BLaER1 treated with 17β-estradiol and CSF1 and Interleukin-3, amounts not matched to agents 10 nM and 100 nM (cell line): Measurements from ENCODE around the gene PMEPA1.

Experiments
- H3K27ac ChIP-seq, 11 experiments: shearing (Covaris generic); formaldehyde crosslinking; 2 replicates each; pipeline ENCODE4 v1.8.1; 2022
- H3K27me3 ChIP-seq, 11 experiments: shearing (Covaris generic); formaldehyde crosslinking; 2 replicates each; pipeline ENCODE4 v1.8.1; 2022
- H3K36me3 ChIP-seq, 11 experiments: shearing (Covaris generic); formaldehyde crosslinking; 2 replicates each; pipeline ENCODE4 v1.8.1; 2022
- H3K4me1 ChIP-seq, 10 experiments: shearing (Covaris generic); formaldehyde crosslinking; 2 replicates each; pipeline ENCODE4 v1.8.1; 2022
- H3K4me2 ChIP-seq, 11 experiments: shearing (Covaris generic); formaldehyde crosslinking; 2 replicates each; pipeline ENCODE4 v1.8.1; 2022
- H3K4me3 ChIP-seq, 10 experiments: shearing (Covaris generic); formaldehyde crosslinking; 2 replicates each; pipeline ENCODE4 v1.8.1; 2022
- H3K9ac ChIP-seq, 11 experiments: shearing (Covaris generic); formaldehyde crosslinking; 2 replicates each; pipeline ENCODE4 v1.8.1; 2022
- H3K9me3 ChIP-seq, 11 experiments: shearing (Covaris generic); formaldehyde crosslinking; replicated peaks in 1 of 11; 2 replicates each; pipeline ENCODE4 v1.8.1; 2022
- H4K20me1 ChIP-seq, 11 experiments: shearing (Covaris generic); formaldehyde crosslinking; 2 replicates each; pipeline ENCODE4 v1.8.1; 2022
- Cebpa-rat ChIP-seq, 11 experiments: shearing (Covaris generic); IDR thresholded peaks; 2 replicates each; pipeline ENCODE4 v1.8.1; 2022

PMEPA1 gene

DNA sequence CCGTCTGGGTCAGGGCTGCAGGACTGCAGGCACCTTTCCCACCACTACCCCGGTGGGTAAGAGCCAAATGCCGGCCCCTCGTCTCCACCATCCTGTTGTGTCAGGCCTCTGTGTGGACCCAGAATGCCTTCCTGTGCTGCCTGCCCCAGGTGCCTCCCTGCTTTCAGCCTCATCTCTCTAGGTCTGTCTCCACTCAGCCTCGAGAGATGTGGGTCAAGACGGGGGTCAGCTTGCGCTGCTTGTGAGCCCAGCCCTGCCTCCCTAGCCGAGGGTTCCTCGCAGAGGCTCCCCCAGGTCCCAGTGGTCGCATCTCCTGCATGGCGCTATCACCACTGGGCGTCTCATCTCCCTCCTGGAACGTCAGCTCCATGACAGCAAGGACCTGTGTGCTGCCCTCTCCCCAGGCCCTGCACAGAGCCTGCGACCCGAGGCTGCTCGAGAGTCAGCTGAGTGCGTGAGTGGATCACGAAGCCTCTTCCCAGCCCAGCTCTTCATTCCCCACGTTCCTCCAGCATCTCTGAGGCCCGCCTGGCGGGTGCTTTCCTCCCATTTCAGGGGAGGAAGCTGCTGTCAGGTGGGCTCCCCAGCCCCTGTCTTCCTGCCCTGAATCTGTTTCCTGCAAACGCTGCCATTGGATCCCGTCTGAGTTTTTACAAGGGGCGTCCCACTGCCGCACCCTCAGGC is 50.8 kb downstream of the PMEPA1 start:
- no peak overlapping the region for H3K27ac ChIP-seq
- peaks cover 0 to 98% (median 59%) of the 10 kb centered on the region in 11 experiments; a peak in 14 of 22 replicates for H4K20me1 ChIP-seq
- peak overlapping the region in 2 of 11 experiments; percentile 44; a peak in 3 of 22 replicates for H3K9ac ChIP-seq
- no peaks in the 10 kb centered on the region for H3K9me3 ChIP-seq
- TF ChIP-seq Cebpa-rat (IDR thresholded peaks at IDR 0.05) = no peak
- H3K4me2 ChIP-seq = peak overlapping the region in 9 of 11 experiments; percentile 29 to 93 (median 65); a peak in 17 of 22 replicates
- no peaks in the 10 kb centered on the region; a peak in 1 of 22 replicates for H3K27me3 ChIP-seq
- peaks cover 0 to 32% (median 15%) of the 10 kb centered on the region in 11 experiments; a peak in 10 of 22 replicates for H3K36me3 ChIP-seq
- H3K4me1 ChIP-seq = peaks cover 7 to 94% (median 73%) of the 10 kb centered on the region in 10 experiments; a peak in 18 of 20 replicates
- no peak overlapping the region for H3K4me3 ChIP-seq

- H4K20me1 ChIP-seq = peaks cover 0 to 98% (median 53%) of the 10 kb centered on the region in 11 experiments; a peak in 14 of 22 replicates
- peaks cover 0 to 37% (median 15%) of the 10 kb centered on the region in 11 experiments; a peak in 10 of 22 replicates for H3K36me3 ChIP-seq
- no peaks in the 10 kb centered on the region for H3K9me3 ChIP-seq
- H3K27me3 ChIP-seq = no peaks in the 10 kb centered on the region; a peak in 1 of 22 replicates
- peak overlapping the region in 2 of 11 experiments; percentile 44; a peak in 3 of 22 replicates for H3K9ac ChIP-seq
- no peak overlapping the region for H3K27ac ChIP-seq
- peaks cover 7 to 89% (median 67%) of the 10 kb centered on the region in 10 experiments; a peak in 18 of 20 replicates for H3K4me1 ChIP-seq
- no peak for TF ChIP-seq Cebpa-rat (IDR thresholded peaks at IDR 0.05)
- H3K4me3 ChIP-seq = no peak overlapping the region
- H3K4me2 ChIP-seq = peak overlapping the region in 10 of 11 experiments; percentile 5 to 93 (median 64); a peak in 18 of 22 replicates
Observed at GRCh38 chr20:57658447-57658832, 51.4 kb downstream of the PMEPA1 start.

- TF ChIP-seq Cebpa-rat (IDR thresholded peaks at IDR 0.05) = no peak
- Histone ChIP-seq H3K4me1 (peaks cover 7 to 83% (median 61%) of the 10 kb centered on the region in 10 experiments; a peak in 18 of 20 replicates), H4K20me1 (peaks cover 0 to 97% (median 47%) of the 10 kb centered on the region in 11 experiments; a peak in 14 of 22 replicates), H3K9ac (peak overlapping the region in 1 of 11 experiments; percentile 44; a peak in 3 of 22 replicates), H3K4me2 (peak overlapping the region in 10 of 11 experiments; percentile 5 to 93 (median 64); a peak in 18 of 22 replicates), H3K27me3 (no peaks in the 10 kb centered on the region; a peak in 1 of 22 replicates), H3K36me3 (peaks cover 0 to 43% (median 16%) of the 10 kb centered on the region in 11 experiments; a peak in 11 of 22 replicates), H3K27ac (no peak overlapping the region), H3K9me3 (no peaks in the 10 kb centered on the region), H3K4me3 (no peak overlapping the region)
Observed at GRCh38 chr20:57657535-57658446, 52.0 kb downstream of the PMEPA1 start.

- peak overlapping the region in 6 of 11 experiments; percentile 0 to 91 (median 72); a peak in 7 of 22 replicates for H3K4me2 ChIP-seq
- H3K4me3 ChIP-seq = no peak overlapping the region
- H3K27ac ChIP-seq = no peak overlapping the region
- H3K27me3 ChIP-seq = no peaks in the 10 kb centered on the region; a peak in 1 of 22 replicates
- no peaks in the 10 kb centered on the region for H3K9me3 ChIP-seq
- TF ChIP-seq Cebpa-rat (IDR thresholded peaks at IDR 0.05) = no peak
- peaks cover 7 to 75% (median 53%) of the 10 kb centered on the region in 10 experiments; a peak in 18 of 20 replicates for H3K4me1 ChIP-seq
- H3K9ac ChIP-seq = peak overlapping the region in 3 of 11 experiments; percentile 22 to 44 (median 37); a peak in 1 of 22 replicates
- peaks cover 0 to 92% (median 41%) of the 10 kb centered on the region in 11 experiments; a peak in 14 of 22 replicates for H4K20me1 ChIP-seq
- H3K36me3 ChIP-seq = peaks cover 0 to 51% (median 24%) of the 10 kb centered on the region in 11 experiments; a peak in 14 of 22 replicates
Observed at GRCh38 chr20:57656821-57657534, 52.8 kb downstream of the PMEPA1 start.

DNA sequence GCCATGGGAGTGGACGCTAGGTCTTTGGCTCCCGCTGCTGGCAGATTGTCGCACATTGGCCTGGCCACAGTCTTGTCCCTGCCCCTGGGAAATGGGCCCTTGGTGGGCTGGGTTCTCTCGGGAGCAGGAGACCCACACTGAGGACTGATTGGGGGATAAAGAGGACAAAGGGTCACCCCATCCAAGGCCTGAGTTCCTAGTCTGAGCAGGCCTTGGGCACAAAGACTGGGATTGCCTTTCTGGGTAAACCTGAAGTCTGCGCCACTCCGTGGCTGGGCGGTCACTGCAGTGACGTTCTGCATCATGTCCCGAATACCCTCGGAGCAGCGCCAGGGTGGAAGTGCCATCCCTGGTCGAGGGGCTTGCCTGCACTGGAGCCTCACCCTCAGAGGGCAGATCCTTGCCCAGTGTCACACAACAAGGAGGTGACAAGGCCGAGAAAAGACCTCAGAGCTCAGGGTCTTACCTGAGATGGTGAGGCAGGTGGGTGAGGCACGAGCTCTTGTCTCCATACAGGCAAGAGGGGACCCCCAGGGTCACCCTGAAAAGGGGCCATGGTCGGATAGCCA is 53.5 kb downstream of the PMEPA1 start:
- Histone ChIP-seq H3K4me3 (no peak overlapping the region), H3K27ac (no peak overlapping the region), H3K4me1 (peaks cover 7 to 68% (median 46%) of the 10 kb centered on the region in 10 experiments; a peak in 18 of 20 replicates), H3K36me3 (peaks cover 0 to 57% (median 29%) of the 10 kb centered on the region in 11 experiments; a peak in 14 of 22 replicates), H3K9me3 (no peaks in the 10 kb centered on the region), H4K20me1 (peaks cover 0 to 86% (median 36%) of the 10 kb centered on the region in 11 experiments; a peak in 14 of 22 replicates), H3K9ac (peak overlapping the region in 3 of 11 experiments; percentile 9 to 37 (median 22); a peak in 1 of 22 replicates), H3K27me3 (no peaks in the 10 kb centered on the region; a peak in 1 of 22 replicates), H3K4me2 (peak overlapping the region in 1 of 11 experiments; percentile 91; a peak in 4 of 22 replicates)
- TF ChIP-seq Cebpa-rat (IDR thresholded peaks at IDR 0.05) = no peak

DNA sequence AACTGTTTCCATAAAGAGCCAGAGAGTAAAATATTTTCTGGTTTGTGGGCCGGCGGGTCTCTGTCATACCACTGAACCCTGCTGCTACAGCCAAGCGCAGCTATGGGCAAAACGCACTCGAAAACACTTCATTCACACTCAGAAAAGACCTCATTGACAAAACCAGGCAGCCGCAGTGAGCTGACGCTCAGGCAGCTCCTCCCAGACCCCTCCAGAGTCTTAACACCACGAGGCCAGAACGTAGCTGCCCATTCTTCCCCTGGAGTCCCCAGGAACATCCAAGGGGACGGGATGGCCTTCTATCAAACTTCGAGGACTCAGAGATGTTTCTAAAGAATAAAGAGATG is 54.0 kb downstream of the PMEPA1 start:
- Histone ChIP-seq H3K36me3 (peaks cover 0 to 62% (median 29%) of the 10 kb centered on the region in 11 experiments; a peak in 14 of 22 replicates), H4K20me1 (peaks cover 0 to 84% (median 36%) of the 10 kb centered on the region in 11 experiments; a peak in 14 of 22 replicates)

DNA sequence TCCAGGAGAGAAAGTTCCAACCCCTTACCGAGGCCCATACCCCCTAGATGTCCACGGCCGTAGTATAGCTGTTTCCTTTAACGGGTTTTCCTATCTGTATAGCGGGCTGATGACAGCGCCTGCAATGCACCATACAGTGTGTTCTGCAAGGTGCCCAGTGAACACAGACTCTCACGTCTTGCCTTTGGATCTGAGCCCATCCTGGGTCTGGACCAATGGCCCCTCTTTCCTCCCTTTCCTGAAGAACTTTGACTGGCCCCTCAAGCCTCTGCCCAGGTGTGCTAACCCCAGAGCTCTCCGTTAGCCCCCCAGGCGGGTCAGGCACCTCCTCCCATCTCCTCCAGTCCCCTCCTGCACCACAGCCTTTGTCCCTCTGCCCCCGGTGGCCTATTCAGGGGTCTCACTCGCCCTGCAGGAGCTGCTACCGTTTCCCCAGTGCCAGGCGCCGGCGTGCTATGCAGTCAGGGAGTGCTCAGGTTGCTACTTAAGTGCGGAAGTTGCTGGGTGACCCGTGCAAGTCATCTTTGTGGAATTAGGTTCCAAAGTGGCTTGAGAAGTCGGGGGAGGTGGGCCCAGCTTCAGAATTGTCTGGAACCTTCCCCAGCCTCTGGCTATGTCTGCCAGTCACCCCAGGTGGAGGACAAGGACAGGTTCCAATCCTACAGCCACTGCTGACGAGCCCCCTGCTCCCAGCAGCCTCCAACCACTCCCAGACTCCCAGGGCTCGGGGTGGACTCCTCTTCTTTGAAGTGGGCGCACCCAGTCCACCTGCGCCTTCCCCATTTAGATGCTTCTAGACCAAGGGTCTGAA is 54.6 kb downstream of the PMEPA1 start:
- H3K4me3 ChIP-seq = no peak overlapping the region
- H3K27ac ChIP-seq = no peak overlapping the region
- no peak overlapping the region for H3K9ac ChIP-seq
- H3K9me3 ChIP-seq = no peaks in the 10 kb centered on the region
- peak overlapping the region in 5 of 11 experiments; percentile 4 to 41 (median 30); a peak in 5 of 22 replicates for H3K4me2 ChIP-seq
- no peaks in the 10 kb centered on the region; a peak in 1 of 22 replicates for H3K27me3 ChIP-seq
- no peak for TF ChIP-seq Cebpa-rat (IDR thresholded peaks at IDR 0.05)
- H4K20me1 ChIP-seq = peaks cover 0 to 80% (median 34%) of the 10 kb centered on the region in 11 experiments; a peak in 14 of 22 replicates
- H3K4me1 ChIP-seq = peaks cover 0 to 64% (median 36%) of the 10 kb centered on the region in 10 experiments; a peak in 16 of 20 replicates
- peaks cover 0 to 68% (median 34%) of the 10 kb centered on the region in 11 experiments; a peak in 14 of 22 replicates for H3K36me3 ChIP-seq

More for the DNA sequence above, 54.0 kb downstream of the PMEPA1 start:
- H3K27me3 ChIP-seq = no peaks in the 10 kb centered on the region; a peak in 1 of 22 replicates
- H3K27ac ChIP-seq = no peak overlapping the region
- H3K4me2 ChIP-seq = peak overlapping the region in 1 of 11 experiments; percentile 1; a peak in 3 of 22 replicates
- H3K4me1 ChIP-seq = peaks cover 1 to 64% (median 41%) of the 10 kb centered on the region in 10 experiments; a peak in 18 of 20 replicates
- no peak overlapping the region for H3K9ac ChIP-seq
- no peak for TF ChIP-seq Cebpa-rat (IDR thresholded peaks at IDR 0.05)
- H3K4me3 ChIP-seq = no peak overlapping the region
- no peaks in the 10 kb centered on the region for H3K9me3 ChIP-seq
